NB4 (cell line): Measurements from ENCODE around the gene ITGAE.

Source experiments
- DNase-seq: peaks from one replicate; pipeline ENCODE4 v3.0.0; 2010; ENCODE audit warnings: low read depth
- H3K4me3 ChIP-seq: one replicate; pipeline ENCODE4 v1.5.1; 2011; ENCODE audit warnings: mild to moderate bottlenecking, low read depth, low read length, moderate library complexity
- CTCF ChIP-seq: IDR thresholded peaks from one replicate; pipeline ENCODE4 v1.5.1; 2012; ENCODE audit warnings: low read depth, low read length
- MAX ChIP-seq: IDR thresholded peaks from 2 replicates; pipeline ENCODE4 v1.6.1; 2011; ENCODE audit warnings: low read depth, low read length
- MYC ChIP-seq: IDR thresholded peaks from 2 replicates; pipeline ENCODE4 v1.6.1; 2011; ENCODE audit warnings: low read depth, low read length
- POLR2A ChIP-seq: IDR thresholded peaks from 2 replicates; pipeline ENCODE4 v1.6.1; 2011; ENCODE audit warnings: mild to moderate bottlenecking; ENCODE audit not compliant: insufficient read length; ENCODE audit errors: extremely low read depth

The ITGAE gene

GRCh38 chr17:3690094-3690715 is 110.8 kb downstream of the ITGAE start:
- DNase-seq, result no peak
- no peak for TF ChIP-seq POLR2A
- TF ChIP-seq MYC, result no peak
- TF ChIP-seq CTCF, result no peak
- TF ChIP-seq MAX, result no peak
- no peak overlapping the region for H3K4me3 ChIP-seq

GRCh38 chr17:3689262-3690093 is 111.5 kb downstream of the ITGAE start:
- no peak overlapping the region for H3K4me3 ChIP-seq
- DNase-seq, result no peak
- no peak for TF ChIP-seq MAX
- no peak for TF ChIP-seq CTCF
- no peak for TF ChIP-seq POLR2A
- no peak for TF ChIP-seq MYC

GRCh38 chr17:3688852-3689261 is 112.1 kb downstream of the ITGAE start:
- no peak for DNase-seq
- TF ChIP-seq MAX (no peak), CTCF (no peak), MYC (no peak), POLR2A (no peak)
- no peak overlapping the region for H3K4me3 ChIP-seq

GRCh38 chr17:3688027-3688553 is 112.9 kb downstream of the ITGAE start:
- TF ChIP-seq POLR2A, result no peak
- TF ChIP-seq MYC, result no peak
- no peak for TF ChIP-seq MAX
- no peak for TF ChIP-seq CTCF
- DNase-seq, result peak; percentile 37
- H3K4me3 ChIP-seq, result no peak overlapping the region

- H3K4me3 ChIP-seq, result no peak overlapping the region
- no peak for TF ChIP-seq CTCF
- no peak for TF ChIP-seq MAX
- no peak for TF ChIP-seq MYC
- TF ChIP-seq POLR2A, result no peak
- DNase-seq, result no peak
Observed at GRCh38 chr17:3685174-3685573, 115.8 kb downstream of the ITGAE start.
